HG03066 (cell line): Measurements from ENCODE around the gene TOLLIP.
"Not testable (repeated sequence)": the region's sequence is repeated elsewhere in the genome, so short reads cannot be mapped to it uniquely, and the experiment has no call there.

ENCODE experiments used
- ATAC-seq: cut with Tn5 transposase; IDR thresholded peaks from one replicate; pipeline ENCODE4 v1.9.1; 2021; ENCODE audit warnings: low read depth; ENCODE audit not compliant: unreplicated experiment

TOLLIP gene

GRCh38 chr11:1252371-1253102 lies 56.9 kb downstream of the TOLLIP start:
- ATAC-seq = no peak

GRCh38 chr11:1251236-1251770 lies 58.1 kb downstream of the TOLLIP start:
- no peak for ATAC-seq

- not testable (repeated sequence) for ATAC-seq
These were observed 59.0 kb downstream of the TOLLIP start for GRCh38 chr11:1250411-1250810.

GRCh38 chr11:1248951-1249350 lies 60.5 kb downstream of the TOLLIP start:
- ATAC-seq = not testable (repeated sequence)

- not testable (repeated sequence) for ATAC-seq
These were observed 62.4 kb downstream of the TOLLIP start for GRCh38 chr11:1247026-1247425.

- ATAC-seq = not testable (repeated sequence)
These were observed 63.1 kb downstream of the TOLLIP start for GRCh38 chr11:1246301-1246700.

- ATAC-seq = not testable (repeated sequence)
These were observed 63.7 kb downstream of the TOLLIP start for GRCh38 chr11:1245717-1246116.

GRCh38 chr11:1244557-1244956 lies 64.9 kb downstream of the TOLLIP start:
- not testable (repeated sequence) for ATAC-seq

GRCh38 chr11:1243521-1243920 lies 65.9 kb downstream of the TOLLIP start:
- not testable (repeated sequence) for ATAC-seq

GRCh38 chr11:1242751-1243150 lies 66.7 kb downstream of the TOLLIP start:
- ATAC-seq = not testable (repeated sequence)

- no peak for ATAC-seq
These were observed 67.1 kb downstream of the TOLLIP start for GRCh38 chr11:1242289-1242688.

- no peak for ATAC-seq
These were observed 67.7 kb downstream of the TOLLIP start for GRCh38 chr11:1241706-1242105.

- no peak for ATAC-seq
These were observed 68.7 kb downstream of the TOLLIP start for GRCh38 chr11:1240771-1241170.

GRCh38 chr11:1239596-1240205 lies 69.7 kb downstream of the TOLLIP start:
- ATAC-seq = no peak

- ATAC-seq = no peak
These were observed 70.5 kb downstream of the TOLLIP start for GRCh38 chr11:1238767-1239595.

GRCh38 chr11:1237851-1238250 lies 71.6 kb downstream of the TOLLIP start:
- no peak for ATAC-seq

GRCh38 chr11:1237128-1237580 lies 72.3 kb downstream of the TOLLIP start:
- no peak for ATAC-seq

GRCh38 chr11:1236316-1237127 lies 72.9 kb downstream of the TOLLIP start:
- no peak for ATAC-seq

GRCh38 chr11:1235901-1236315 lies 73.5 kb downstream of the TOLLIP start:
- no peak for ATAC-seq

GRCh38 chr11:1235306-1235900 lies 74.0 kb downstream of the TOLLIP start:
- ATAC-seq = no peak
